Measurements from ENCODE around the gene BUB3.
A peak's percentile ranks its signal among the peaks of the same experiment; 100 is the strongest.

Gene BUB3

GRCh38 chr10:123150986-123151736 lies 3.0 kb upstream of the BUB3 start:
- peaks cover 8% of the 10 kb centered on the region for H3K4me1 ChIP-seq (ENCODE audit: control insufficient read depth, insufficient read depth, low read length)

GRCh38 chr10:123151737-123152135 lies 2.5 kb upstream of the BUB3 start:
- Histone ChIP-seq H3K4me1 (ENCODE audit: control insufficient read depth, insufficient read depth, low read length) (peaks cover 8% of the 10 kb centered on the region), H3K9ac (ENCODE audit: low read length) (no peak overlapping the region), H3K36me3 (ENCODE audit: control insufficient read depth, insufficient read depth, low read length) (no peaks in the 10 kb centered on the region), H3K4me3 (ENCODE audit: low read length) (no peak overlapping the region), H3K27me3 (ENCODE audit: control insufficient read depth, insufficient read depth, low read length) (peaks cover 46% of the 10 kb centered on the region), H3K27ac (ENCODE audit: low read depth, low read length) (no peak overlapping the region)

More at GRCh38 chr10:123150986-123151736, 3.0 kb upstream of the BUB3 start:
- Histone ChIP-seq H3K27me3 (ENCODE audit: control insufficient read depth, insufficient read depth, low read length) (peaks cover 48% of the 10 kb centered on the region), H3K36me3 (ENCODE audit: control insufficient read depth, insufficient read depth, low read length) (no peaks in the 10 kb centered on the region), H3K9ac (ENCODE audit: low read length) (no peak overlapping the region), H3K4me3 (ENCODE audit: low read length) (no peak overlapping the region), H3K27ac (ENCODE audit: low read depth, low read length) (no peak overlapping the region)

GRCh38 chr10:123153486-123154091 lies 613 bp upstream of the BUB3 start:
- Histone ChIP-seq H3K27ac (ENCODE audit: low read depth, low read length) (no peak overlapping the region), H3K27me3 (ENCODE audit: control insufficient read depth, insufficient read depth, low read length) (peaks cover 31% of the 10 kb centered on the region), H3K36me3 (ENCODE audit: control insufficient read depth, insufficient read depth, low read length) (no peaks in the 10 kb centered on the region), H3K9ac (ENCODE audit: low read length) (no peak overlapping the region), H3K4me3 (ENCODE audit: low read length) (no peak overlapping the region), H3K4me1 (ENCODE audit: control insufficient read depth, insufficient read depth, low read length) (peaks cover 8% of the 10 kb centered on the region)

- peaks cover 20% of the 10 kb centered on the region for H3K27me3 ChIP-seq (ENCODE audit: control insufficient read depth, insufficient read depth, low read length)
- H3K27ac ChIP-seq (ENCODE audit: low read depth, low read length), result peak overlapping the region; percentile 86
- peak overlapping the region; percentile 96 for H3K4me3 ChIP-seq (ENCODE audit: low read length)
- peaks cover 8% of the 10 kb centered on the region for H3K4me1 ChIP-seq (ENCODE audit: control insufficient read depth, insufficient read depth, low read length)
- peak overlapping the region; percentile 82 for H3K9ac ChIP-seq (ENCODE audit: low read length)
- no peaks in the 10 kb centered on the region for H3K36me3 ChIP-seq (ENCODE audit: control insufficient read depth, insufficient read depth, low read length)
Observed at GRCh38 chr10:123154711-123155505, 706 bp downstream of the BUB3 start.

DNA sequence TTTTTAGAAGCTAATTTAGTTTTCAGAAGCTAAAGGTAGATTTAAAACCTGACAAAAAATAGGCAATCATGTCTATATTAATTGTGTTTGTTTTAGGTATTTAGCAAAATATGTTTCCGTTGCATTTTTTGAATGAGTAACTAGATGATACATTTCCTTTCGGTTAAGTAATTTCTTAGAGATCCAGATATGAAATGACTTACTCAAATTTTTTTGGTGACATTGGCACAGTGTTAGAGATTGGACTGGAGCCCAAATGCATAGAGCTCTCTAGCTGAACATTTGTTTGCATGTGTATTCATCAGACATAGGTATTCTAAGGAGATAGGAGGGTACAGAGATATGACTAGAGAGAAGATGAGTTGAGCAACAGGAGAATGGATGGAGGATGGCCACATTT lies 1.9 kb downstream of the BUB3 start:
- Histone ChIP-seq H3K27ac (ENCODE audit: low read depth, low read length) (no peak overlapping the region), H3K36me3 (ENCODE audit: control insufficient read depth, insufficient read depth, low read length) (no peaks in the 10 kb centered on the region), H3K9ac (ENCODE audit: low read length) (no peak overlapping the region), H3K27me3 (ENCODE audit: control insufficient read depth, insufficient read depth, low read length) (peaks cover 10% of the 10 kb centered on the region), H3K4me3 (ENCODE audit: low read length) (no peak overlapping the region), H3K4me1 (ENCODE audit: control insufficient read depth, insufficient read depth, low read length) (peaks cover 8% of the 10 kb centered on the region)

DNA sequence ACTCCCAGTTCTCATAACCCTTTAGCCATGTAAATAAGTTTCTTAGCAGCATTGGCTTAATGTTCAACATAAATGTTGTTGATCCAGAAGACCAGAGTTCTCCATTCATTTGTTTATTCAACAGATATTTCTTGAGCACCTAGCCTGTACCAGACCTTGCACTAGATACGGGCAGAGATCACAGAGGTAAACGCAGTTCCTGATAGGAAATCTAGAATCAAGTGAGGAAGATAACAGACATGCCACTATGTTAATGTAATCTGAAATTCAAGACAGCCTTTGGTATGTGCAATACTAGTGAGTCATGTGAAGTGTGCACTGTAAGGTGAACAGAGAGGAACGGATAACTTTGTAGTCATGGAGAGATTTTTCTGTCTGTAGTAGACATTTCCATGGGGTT lies 3.0 kb downstream of the BUB3 start:
- Histone ChIP-seq H3K4me1 (ENCODE audit: control insufficient read depth, insufficient read depth, low read length) (peaks cover 8% of the 10 kb centered on the region), H3K27ac (ENCODE audit: low read depth, low read length) (no peak overlapping the region), H3K4me3 (ENCODE audit: low read length) (no peak overlapping the region), H3K36me3 (ENCODE audit: control insufficient read depth, insufficient read depth, low read length) (no peaks in the 10 kb centered on the region), H3K9ac (ENCODE audit: low read length) (no peak overlapping the region), H3K27me3 (ENCODE audit: control insufficient read depth, insufficient read depth, low read length) (peaks cover 2% of the 10 kb centered on the region)

- H3K36me3 ChIP-seq (ENCODE audit: control insufficient read depth, insufficient read depth, low read length), result peaks cover 4% of the 10 kb centered on the region
- H3K27ac ChIP-seq (ENCODE audit: low read depth, low read length), result no peak overlapping the region
Observed at GRCh38 chr10:123158682-123159081, 4.5 kb downstream of the BUB3 start.

DNA sequence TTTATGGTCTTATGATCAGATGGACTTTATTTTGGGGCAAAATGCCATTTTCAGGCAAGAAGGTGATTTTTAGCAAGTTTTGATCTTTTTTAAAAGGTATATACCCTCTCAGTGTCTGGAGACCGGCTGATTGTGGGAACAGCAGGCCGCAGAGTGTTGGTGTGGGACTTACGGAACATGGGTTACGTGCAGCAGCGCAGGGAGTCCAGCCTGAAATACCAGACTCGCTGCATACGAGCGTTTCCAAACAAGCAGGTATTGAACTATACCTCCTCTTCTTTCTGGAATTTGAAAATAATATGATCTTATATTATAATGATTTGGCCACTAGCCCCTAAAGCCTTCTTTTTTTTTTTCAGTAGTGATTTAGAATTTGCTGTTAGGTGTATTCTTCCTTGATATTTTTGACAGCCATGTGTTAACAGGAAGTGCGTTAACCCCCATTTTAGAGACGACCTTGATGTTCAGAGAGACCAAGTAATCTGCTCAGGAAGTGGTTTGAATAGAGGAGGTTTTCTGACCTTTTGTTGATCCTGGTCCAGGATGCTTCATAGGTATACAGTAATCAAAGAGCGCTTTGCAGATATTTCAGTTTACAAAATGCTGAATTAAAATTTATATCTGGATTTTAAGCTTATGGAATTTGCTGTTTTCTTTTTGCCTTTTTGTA lies 6.2 kb downstream of the BUB3 start:
- Histone ChIP-seq H3K27me3 (ENCODE audit: control insufficient read depth, insufficient read depth, low read length) (no peaks in the 10 kb centered on the region), H3K36me3 (ENCODE audit: control insufficient read depth, insufficient read depth, low read length) (peaks cover 7% of the 10 kb centered on the region), H3K27ac (ENCODE audit: low read depth, low read length) (no peak overlapping the region), H3K4me3 (ENCODE audit: low read length) (no peak overlapping the region), H3K4me1 (ENCODE audit: control insufficient read depth, insufficient read depth, low read length) (peaks cover 4% of the 10 kb centered on the region), H3K9ac (ENCODE audit: low read length) (no peak overlapping the region)

More at GRCh38 chr10:123158682-123159081, 4.5 kb downstream of the BUB3 start:
- Histone ChIP-seq H3K27me3 (ENCODE audit: control insufficient read depth, insufficient read depth, low read length) (no peaks in the 10 kb centered on the region), H3K4me3 (ENCODE audit: low read length) (no peak overlapping the region), H3K9ac (ENCODE audit: low read length) (no peak overlapping the region), H3K4me1 (ENCODE audit: control insufficient read depth, insufficient read depth, low read length) (peaks cover 8% of the 10 kb centered on the region)

- Histone ChIP-seq H3K4me1 (ENCODE audit: control insufficient read depth, insufficient read depth, low read length) (no peaks in the 10 kb centered on the region), H3K4me3 (ENCODE audit: low read length) (no peak overlapping the region), H3K27me3 (ENCODE audit: control insufficient read depth, insufficient read depth, low read length) (no peaks in the 10 kb centered on the region), H3K36me3 (ENCODE audit: control insufficient read depth, insufficient read depth, low read length) (peaks cover 9% of the 10 kb centered on the region), H3K27ac (ENCODE audit: low read depth, low read length) (no peak overlapping the region), H3K9ac (ENCODE audit: low read length) (no peak overlapping the region)
Observed at GRCh38 chr10:123164319-123164718, 10.1 kb downstream of the BUB3 start.

DNA sequence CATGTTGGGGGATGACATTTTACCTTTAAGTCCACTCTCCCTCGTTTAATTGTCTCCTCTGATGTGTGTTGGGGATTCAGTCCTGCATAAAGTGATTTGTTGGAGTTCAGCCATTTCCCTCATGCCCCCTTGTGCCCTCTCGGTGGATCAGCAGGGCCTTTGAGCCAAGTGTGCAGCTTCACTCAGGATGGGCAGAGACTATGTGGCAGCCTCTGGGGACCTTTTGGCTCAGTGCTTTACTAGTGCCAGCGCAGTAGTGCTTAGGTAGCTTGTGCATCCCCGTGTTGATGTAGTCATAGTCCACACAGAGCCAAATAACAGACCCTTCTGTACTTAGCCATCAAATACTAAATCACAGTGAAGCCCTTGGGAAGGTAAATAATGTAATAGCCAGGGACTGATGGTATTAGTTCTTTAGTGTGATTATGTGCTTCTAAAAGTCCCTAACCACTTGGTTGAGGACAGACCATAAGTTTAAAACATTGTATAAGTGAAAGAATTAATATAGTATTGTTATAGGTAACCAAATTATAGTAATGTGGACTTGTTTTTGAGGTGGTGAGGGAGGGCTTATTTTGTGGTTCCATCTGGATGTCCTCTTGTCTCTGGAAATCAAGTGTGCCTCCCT lies 11.4 kb downstream of the BUB3 start:
- Histone ChIP-seq H3K9ac (ENCODE audit: low read length) (no peak overlapping the region), H3K27ac (ENCODE audit: low read depth, low read length) (no peak overlapping the region), H3K4me3 (ENCODE audit: low read length) (no peak overlapping the region), H3K27me3 (ENCODE audit: control insufficient read depth, insufficient read depth, low read length) (no peaks in the 10 kb centered on the region), H3K36me3 (ENCODE audit: control insufficient read depth, insufficient read depth, low read length) (peaks cover 9% of the 10 kb centered on the region), H3K4me1 (ENCODE audit: control insufficient read depth, insufficient read depth, low read length) (no peaks in the 10 kb centered on the region)

GRCh38 chr10:123166618-123167017 lies 12.4 kb downstream of the BUB3 start:
- Histone ChIP-seq H3K27ac (ENCODE audit: low read depth, low read length) (no peak overlapping the region), H3K4me3 (ENCODE audit: low read length) (no peak overlapping the region), H3K27me3 (ENCODE audit: control insufficient read depth, insufficient read depth, low read length) (no peaks in the 10 kb centered on the region), H3K9ac (ENCODE audit: low read length) (no peak overlapping the region), H3K36me3 (ENCODE audit: control insufficient read depth, insufficient read depth, low read length) (peaks cover 9% of the 10 kb centered on the region), H3K4me1 (ENCODE audit: control insufficient read depth, insufficient read depth, low read length) (no peaks in the 10 kb centered on the region)

DNA sequence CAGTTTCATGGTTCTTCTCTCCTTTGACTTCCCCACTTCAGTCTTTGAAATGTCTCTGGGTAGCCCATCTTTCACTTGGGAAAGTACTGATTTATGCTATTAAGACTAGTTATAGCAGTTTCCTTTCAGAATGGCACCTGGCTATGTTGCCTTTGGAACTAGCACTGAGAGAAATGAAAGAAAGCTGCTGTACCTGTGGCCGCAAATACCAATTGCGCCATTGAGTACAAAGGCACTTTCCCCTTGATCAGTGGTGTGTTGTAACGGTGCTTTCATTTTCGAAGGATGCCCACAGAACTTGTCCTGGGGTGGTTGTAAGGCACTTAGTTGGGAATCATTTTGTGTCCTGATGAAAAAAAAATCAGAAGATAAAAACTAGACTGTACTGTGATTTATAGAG lies 16.8 kb downstream of the BUB3 start:
- H3K27me3 ChIP-seq (ENCODE audit: control insufficient read depth, insufficient read depth, low read length), result no peaks in the 10 kb centered on the region
- H3K36me3 ChIP-seq (ENCODE audit: control insufficient read depth, insufficient read depth, low read length), result no peaks in the 10 kb centered on the region
- no peak overlapping the region for H3K9ac ChIP-seq (ENCODE audit: low read length)
- H3K4me1 ChIP-seq (ENCODE audit: control insufficient read depth, insufficient read depth, low read length), result no peaks in the 10 kb centered on the region
- no peak overlapping the region for H3K4me3 ChIP-seq (ENCODE audit: low read length)
- no peak overlapping the region for H3K27ac ChIP-seq (ENCODE audit: low read depth, low read length)
